K562 (cell line): ENCODE data around the gene SND1. TPM values are rescaled to one million over a fixed set of nuclear protein-coding genes. Genes with fewer than 3 reads are reported as not detected.

Experiments
- ATAC-seq: fragments of 200-7000 bp; cut with Tn5 transposase; 3 replicates; pipeline ENCODE4 v1.9.1; 2020; ENCODE audit warnings: moderate library complexity
- BruUV-seq: library from RNA; stranded (reverse); fragments of 400-500 nt; replicated peaks from 2 replicates; lab custom pipeline; 2021; lab: Mats Ljungman, UMichigan
- CTCF ChIA-PET: fragments of 300-600 bp; formaldehyde crosslinking; extraction: SDS; loops from one replicate; lab custom pipeline; 2021; ENCODE audit warnings: low intra/inter-chr PET ratio; lab: Yijun Ruan, JAX
- POLR2A ChIA-PET: fragments of 300-600, 350-650 bp; sonication (Branson Sonifier 250); formaldehyde crosslinking; extraction: SDS; loops from one replicate; lab custom pipeline; 2021; ENCODE audit warnings: antibody characterized with exemption, inconsistent platforms; lab: Yijun Ruan, JAX
- DNase-seq, 4 experiments: peaks; one replicate each; pipeline versions ENCODE4 v3.0.0 to v3.0.0-alpha.2; 2011 to 2018; ENCODE audit warnings: low spot score in 3 of 4, mixed read lengths in 3 of 4; ENCODE audit errors: extremely low read depth in 1 of 4
- FAIRE-seq: peaks from 2 replicates; lab custom pipeline; 2011; peaks lifted over from hg19 to GRCh38; lab: Jason Lieb, UNC
- H2AFZ ChIP-seq: 2 replicates; pipeline ENCODE4 v1.6.0; 2011; ENCODE audit warnings: low read depth, low read length, control low read depth, inconsistent platforms
- H3K27ac ChIP-seq: fragments of 200-600 bp; 3 replicates; pipeline ENCODE4 v1.8.0; 2011; ENCODE audit warnings: low read depth, mild to moderate bottlenecking, control low read depth, inconsistent platforms, low read length, moderate library complexity, mixed read lengths; ENCODE audit errors: extremely low read depth
- H3K27me3 ChIP-seq, 2 experiments: fragments of 300-600 bp in 1 of 2; 2 replicates in 1 of 2; 3 replicates in 1 of 2; pipeline versions ENCODE4 v1.6.0 to v1.8.0; 2011; ENCODE audit warnings: inconsistent platforms in 2 of 2, low read length in 2 of 2, mild to moderate bottlenecking in 1 of 2, mixed read lengths in 1 of 2, moderate library complexity in 1 of 2; ENCODE audit not compliant: control insufficient read depth in 2 of 2, insufficient read depth in 2 of 2
- H3K36me3 ChIP-seq: fragments of 300-600 bp; 3 replicates; pipeline ENCODE4 v1.8.0; 2011; ENCODE audit warnings: mild to moderate bottlenecking, low read length, inconsistent platforms; ENCODE audit not compliant: control insufficient read depth, insufficient read depth
- H3K4me1 ChIP-seq, 2 experiments: fragments of 200-600 bp in 1 of 2; replicated peaks in 1 of 2; 2 replicates in 1 of 2; 3 replicates in 1 of 2; pipeline versions ENCODE4 v1.5.1 to v1.8.0; 2011; ENCODE audit warnings: inconsistent platforms in 2 of 2, low read length in 2 of 2, mild to moderate bottlenecking in 1 of 2, mixed read lengths in 1 of 2, moderate library complexity in 1 of 2; ENCODE audit not compliant: control insufficient read depth in 2 of 2, insufficient read depth in 2 of 2
- H3K4me2 ChIP-seq: 2 replicates; pipeline ENCODE4 v1.6.1; 2011; ENCODE audit warnings: low read length, control low read depth, inconsistent platforms, mixed read lengths; ENCODE audit not compliant: insufficient read depth
- H3K4me3 ChIP-seq: fragments of 200-600 bp; sonication (generic), shearing (Covaris generic); 2 replicates; pipeline ENCODE4 v1.5.1; 2016; ENCODE audit warnings: control low read depth, inconsistent platforms
- H3K79me2 ChIP-seq: fragments of 200-600 bp; 3 replicates; pipeline ENCODE4 v1.8.0; 2011; ENCODE audit warnings: low read length, inconsistent platforms; ENCODE audit not compliant: control insufficient read depth, insufficient read depth
- H3K9ac ChIP-seq, 2 experiments: 2 replicates each; pipeline versions ENCODE4 v1.6.0 to v1.6.1; 2011; ENCODE audit warnings: low read depth in 2 of 2, low read length in 2 of 2, control low read depth in 1 of 2, inconsistent platforms in 1 of 2, mild to moderate bottlenecking in 1 of 2, mixed read lengths in 1 of 2; ENCODE audit not compliant: insufficient read depth in 1 of 2
- H3K9me1 ChIP-seq: one replicate; pipeline ENCODE4 v1.6.0; 2011; ENCODE audit warnings: inconsistent platforms, mild to moderate bottlenecking, low read length, moderate library complexity; ENCODE audit not compliant: control insufficient read depth, insufficient read depth
- H3K9me3 ChIP-seq: replicated peaks from 2 replicates; pipeline ENCODE4 v1.5.1; 2011; ENCODE audit warnings: low read depth, low read length, inconsistent platforms; ENCODE audit not compliant: control insufficient read depth, insufficient read depth
- H4K20me1 ChIP-seq: replicated peaks from 2 replicates; pipeline ENCODE4 v1.6.1; 2011; ENCODE audit warnings: low read length, inconsistent platforms, mixed read lengths; ENCODE audit not compliant: control insufficient read depth, insufficient read depth
- TFAP4 ChIP-seq: sonication (generic); formaldehyde crosslinking; IDR thresholded peaks from 2 replicates; pipeline ENCODE4 v1.8.0; 2022; ENCODE audit warnings: missing genetic modification reagents, mild to moderate bottlenecking, moderate library complexity, borderline replicate concordance
- ZBTB5 ChIP-seq: fragments of 450-650 bp; IDR thresholded peaks from 2 replicates; pipeline ENCODE4 v1.6.1; 2017; ENCODE audit warnings: antibody characterized with exemption
- ZNF57 ChIP-seq: fragments of 450-650 bp; formaldehyde crosslinking; IDR thresholded peaks from 2 replicates; pipeline ENCODE4 v1.4.0; 2020; ENCODE audit warnings: mild to moderate bottlenecking, moderate library complexity
- ZNF740 ChIP-seq, 3 experiments: fragments of 200-800 bp in 1 of 3; sonication (Bioruptor generic) in 1 of 3; sonication (generic) in 1 of 3; formaldehyde crosslinking in 1 of 3; IDR thresholded peaks; 2 replicates each; pipeline versions ENCODE4 v1.6.1 to v1.8.0; 2016 to 2022; ENCODE audit warnings: mild to moderate bottlenecking in 2 of 3, missing compliant biosample characterization in 2 of 3, missing genetic modification characterization in 2 of 3, missing genetic modification reagents in 1 of 3
- WGBS: fragments of 100-300 bp; shearing (Covaris generic); methylation state at CpG from one replicate; pipeline ENCODE4 v1.1.6; 2016; ENCODE audit warnings: low coverage, mixed read lengths; ENCODE audit not compliant: insufficient coverage; ENCODE audit errors: missing lambda C conversion rate; 5-methylcytosine and 5-hydroxymethylcytosine counted together
- in situ Hi-C: fragments of 300-500 bp; cut with MboI; formaldehyde crosslinking; loops from 4 replicates; pipeline ENCODE4 v1.15.0; 2018; ENCODE audit warnings: inconsistent platforms, mixed read lengths
- intact Hi-C: fragments of 100-400 bp; cut with micrococcal nuclease; formaldehyde crosslinking; loops from 2 replicates; pipeline ENCODE4 v1.14.2; 2022
- polyA plus RNA-seq, 8 experiments: library from polyadenylated mRNA; depleted of rRNA in 4 of 8; stranded (reverse) in 5 of 8; unstranded in 3 of 8; fragments of >200 nt; fragmentation: Nextera tagmentation in 2 of 8; fragmentation: Illumina TruSeq in 1 of 8; extraction: Ambion mirVana in 2 of 8; extraction: Trizol in 1 of 8; gene quantifications; 2 replicates each; pipeline versions ENCODE4 v1.2.1 to v1.2.3, GENCODE V29; 2011 to 2014; ENCODE audit warnings: inconsistent platforms in 1 of 8, missing spikeins in 1 of 8
- total RNA-seq, 7 experiments: library from RNA; depleted of rRNA in 6 of 7; stranded (reverse); fragments of >200 nt in 6 of 7; fragmentation: Illumina TruSeq in 2 of 7; extraction: Trizol in 2 of 7; gene quantifications; 2 replicates each; pipeline versions ENCODE4 v1.2.1 to v1.2.3, GENCODE V29; 2011 to 2021; ENCODE audit warnings: low replicate concordance in 1 of 7

Gene SND1
- total and polyA plus RNA-seq, 9 of the 15 experiments (the other 6 are each of a cell fraction or from before 2014, with no cell fraction given): 46.5 to 307 (median 191) TPM

GRCh38 chr7:128097211-128097731, 445.3 kb downstream of the SND1 start:
- FAIRE-seq (no peak), ATAC-seq (no peak), DNase-seq (no peak)
- H3K79me2 ChIP-seq: no peaks in the 10 kb centered on the region
- 89% methylated on average over 7 of the region's 7 CpGs for WGBS
- H3K9me3 ChIP-seq: no peaks in the 10 kb centered on the region
- 0 out of 2 replicates have a peak, but pooled peaks have one; percentile 24 for TF ChIP-seq TFAP4 (CRISPR knock-in tag)
- no peak for TF ChIP-seq ZNF57 (CRISPR knock-in tag)
- no peak overlapping the region for H3K4me2 ChIP-seq
- POLR2A ChIA-PET: interaction anchor here (0.7 to 3.6 kb wide), 5 partner anchors 9 to 36 kb away, joined by 3 to 15 read pairs (median 3); no protein-coding TSS in a partner anchor
- BruUV-seq: no TSS peak
- H3K4me3 ChIP-seq: no peak overlapping the region
- H4K20me1 ChIP-seq: no peaks in the 10 kb centered on the region
- H3K4me1 ChIP-seq: peaks cover 13 to 22% of the 10 kb centered on the region in 2 experiments; a peak in 4 of 5 replicates
- CTCF ChIA-PET: interaction anchor here (0.6 kb wide), 1 partner anchor 19 kb away, joined by 3 read pairs; no protein-coding TSS in a partner anchor
- in situ Hi-C loops (no loop called here), intact Hi-C loops (no loop called here)
- H3K36me3 ChIP-seq: peaks cover 43% of the 10 kb centered on the region
- no peaks in the 10 kb centered on the region for H3K27me3 ChIP-seq
- no peak overlapping the region for H3K27ac ChIP-seq
- H2AFZ ChIP-seq: no peak overlapping the region
- H3K9ac ChIP-seq: no peak overlapping the region
- peaks cover 5% of the 10 kb centered on the region for H3K9me1 ChIP-seq

GRCh38 chr7:128098629-128099028, 446.6 kb downstream of the SND1 start:
- Histone ChIP-seq H3K79me2 (no peaks in the 10 kb centered on the region), H3K4me2 (peak overlapping the region; percentile 7; the same call in 1 of the 2 replicates), H3K27me3 (no peaks in the 10 kb centered on the region), H3K9ac (peak overlapping the region in 1 of 2 experiments; percentile 3; a peak in 2 of 4 replicates), H4K20me1 (no peaks in the 10 kb centered on the region), H2AFZ (no peak overlapping the region), H3K9me3 (no peaks in the 10 kb centered on the region), H3K4me1 (peaks cover 15 to 26% of the 10 kb centered on the region in 2 experiments; a peak in 4 of 5 replicates), H3K4me3 (no peak overlapping the region), H3K36me3 (peaks cover 29% of the 10 kb centered on the region; the same call in 1 of the 3 replicates), H3K9me1 (peaks cover 5% of the 10 kb centered on the region), H3K27ac (no peak overlapping the region; the same call in 2 of the 3 replicates)
- FAIRE-seq: no peak
- intact Hi-C loops (no loop called here), in situ Hi-C loops (no loop called here)
- POLR2A ChIA-PET: interaction anchor here (0.5 to 3.6 kb wide), 11 partner anchors 8 to 53 kb away, joined by 3 to 15 read pairs (median 3); no protein-coding TSS in a partner anchor
- DNase-seq: peak in 1 of 4 experiments; percentile 13
- CTCF ChIA-PET: interaction anchor here (0.6 kb wide), 1 partner anchor 39 kb away, joined by 3 read pairs; no protein-coding TSS in a partner anchor
- WGBS: 79% methylated on average over 5 of the region's 5 CpGs
- BruUV-seq: no TSS peak
- peak; percentile 10; the same call in 2 of the 3 replicates for ATAC-seq
- TF ChIP-seq ZNF740 (CRISPR knock-in tag; IDR thresholded peaks at IDR 0.05): no peak
- TF ChIP-seq ZNF740 (tag; IDR thresholded peaks at IDR 0.05): peak in 1 of 2 experiments; percentile 70; a peak in 1 of 4 replicates
- TF ChIP-seq ZBTB5: no peak
